GM18519 (cell line): ENCODE results near the gene NME8.
A peak's percentile ranks its signal among the peaks of the same experiment; 100 is the strongest.
"Not testable (repeated sequence)": the region's sequence is repeated elsewhere in the genome, so short reads cannot be mapped to it uniquely, and the experiment has no call there.

ENCODE experiments used
- ATAC-seq: cut with Tn5 transposase; IDR thresholded peaks from one replicate; pipeline ENCODE4 v1.9.1; 2021; ENCODE audit warnings: mild to moderate bottlenecking, moderate library complexity; ENCODE audit not compliant: unreplicated experiment, low FRiP score

NME8 gene

DNA sequence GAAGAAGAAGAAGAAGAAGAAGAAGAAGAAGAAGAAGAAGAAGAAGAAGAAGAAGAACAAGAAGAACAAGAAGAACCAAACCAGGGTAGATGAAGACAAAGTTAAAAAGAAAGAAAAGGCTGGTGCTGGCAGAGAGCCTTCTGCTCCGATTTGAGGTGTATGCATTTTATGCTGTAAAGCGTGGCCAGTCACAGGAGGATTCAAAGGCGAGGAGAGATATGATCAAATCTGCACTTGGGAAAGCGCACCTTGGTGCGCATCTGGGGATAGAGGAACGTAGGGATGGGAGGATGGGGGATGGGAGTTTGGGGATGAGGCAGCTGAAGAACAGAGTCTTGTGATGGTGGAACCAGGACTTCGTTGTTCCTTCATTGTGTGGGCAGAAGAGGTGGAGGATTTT, at the start of gene NME8:
Gene NME8, plus strand, starts transcription at position 301 of the 400 bp plus-strand sequence. CDS start 1,670 bp downstream, outside the sequence.
- no peak for ATAC-seq

- no peak for ATAC-seq
These were observed 42.2 kb upstream of the NME8 start for GRCh38 chr7:37806152-37806551.

GRCh38 chr7:37812161-37812580, 36.2 kb upstream of the NME8 start:
- not testable (repeated sequence) for ATAC-seq

GRCh38 chr7:37815671-37816371, 32.6 kb upstream of the NME8 start:
- peak; percentile 54 for ATAC-seq

DNA sequence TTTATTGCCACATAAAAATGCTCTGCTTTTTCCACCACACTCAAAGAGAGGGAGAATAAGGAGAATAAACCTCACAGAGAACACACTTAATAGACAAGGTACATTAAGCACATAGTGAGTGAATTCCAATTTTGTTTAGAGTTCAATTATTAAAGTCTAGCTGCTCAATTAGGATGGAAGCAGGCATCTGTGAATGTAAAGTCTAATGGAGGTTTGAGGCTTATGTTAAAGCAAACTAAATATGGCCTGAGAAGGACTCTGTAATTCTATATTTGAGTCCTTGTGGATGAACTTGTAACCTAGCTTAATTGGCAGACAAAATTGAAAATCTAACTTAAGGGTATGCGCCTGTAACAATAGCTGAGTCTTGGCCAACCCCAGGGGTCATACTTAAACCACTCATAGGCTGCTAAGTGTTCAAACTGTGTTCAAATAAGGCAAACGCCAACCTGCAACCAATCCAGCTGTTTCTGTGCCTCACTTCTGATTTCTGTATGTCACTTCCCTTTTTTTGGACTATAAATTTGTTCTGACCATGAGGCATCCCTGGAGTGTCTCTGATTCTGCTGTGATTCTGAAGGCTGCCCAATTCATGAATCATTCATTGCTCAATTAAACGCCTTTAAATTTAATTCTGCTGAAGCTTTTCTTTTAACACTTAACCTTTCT, 31.3 kb upstream of the NME8 start:
- no peak for ATAC-seq

- ATAC-seq: no peak
These were observed 30.8 kb upstream of the NME8 start for GRCh38 chr7:37817591-37817960.

GRCh38 chr7:37817996-37818720, 30.2 kb upstream of the NME8 start:
- ATAC-seq: no peak

- ATAC-seq: no peak
These were observed 27.5 kb upstream of the NME8 start for GRCh38 chr7:37820708-37821468.

DNA sequence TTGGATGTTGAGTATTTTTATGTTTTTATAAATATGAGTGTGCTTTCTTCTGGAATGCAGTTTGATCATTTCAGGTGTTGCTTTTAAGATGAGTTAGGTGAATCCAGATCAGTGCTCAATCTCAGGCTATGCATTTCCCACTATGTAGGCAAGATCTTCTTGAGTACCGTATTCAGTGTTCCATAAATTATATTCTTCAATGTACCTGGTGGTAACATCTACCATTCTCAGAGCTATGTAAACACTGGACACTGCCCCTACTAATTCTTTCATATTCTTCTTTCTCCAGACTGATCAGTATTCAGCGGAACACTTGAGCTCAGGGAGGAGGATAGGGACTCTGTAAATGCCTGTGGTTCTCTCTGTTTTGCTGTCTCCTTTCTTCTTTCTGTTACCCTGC, 25.5 kb upstream of the NME8 start:
- no peak for ATAC-seq

DNA sequence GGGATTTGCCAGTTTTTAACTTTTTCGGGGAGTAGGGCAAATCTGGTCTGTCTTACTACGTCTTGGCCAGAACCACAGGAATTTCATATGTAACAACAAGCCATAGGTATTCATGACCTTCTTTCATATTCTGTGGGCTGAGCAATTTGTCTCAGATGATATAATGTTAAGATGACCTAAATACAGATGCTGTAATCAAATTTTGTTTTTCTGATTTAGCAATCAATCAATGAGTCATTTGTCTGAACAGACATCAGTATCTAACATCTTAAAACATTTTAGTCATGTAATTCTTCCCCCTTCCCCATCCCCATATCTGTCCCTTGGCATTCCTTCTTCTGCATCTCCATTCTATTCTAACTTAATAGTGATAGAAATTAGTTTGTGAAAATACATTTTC, 24.8 kb upstream of the NME8 start:
- ATAC-seq: no peak

- no peak for ATAC-seq
These were observed 23.4 kb upstream of the NME8 start for GRCh38 chr7:37825038-37825437.

- no peak for ATAC-seq
These were observed 21.6 kb upstream of the NME8 start for GRCh38 chr7:37826825-37827224.

DNA sequence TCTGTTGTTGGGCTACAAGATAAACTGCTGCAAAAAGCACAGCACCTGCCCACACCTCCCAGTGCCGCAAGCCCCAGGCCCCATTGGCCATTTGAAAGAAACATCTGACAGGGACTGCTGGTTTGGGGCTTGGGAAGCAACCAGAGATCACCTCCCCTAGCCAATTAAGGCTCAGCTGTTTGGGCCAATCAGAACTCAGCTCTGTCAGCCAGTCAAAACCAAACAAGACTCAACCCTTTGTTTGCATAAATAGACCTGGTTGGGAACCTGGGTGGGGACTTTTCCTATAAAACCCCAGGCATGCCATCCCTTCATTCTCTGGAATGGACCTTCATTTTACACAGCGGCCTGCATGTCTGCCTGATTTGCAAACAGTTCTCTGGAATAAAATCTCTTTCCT, 17.2 kb upstream of the NME8 start:
- ATAC-seq: no peak

DNA sequence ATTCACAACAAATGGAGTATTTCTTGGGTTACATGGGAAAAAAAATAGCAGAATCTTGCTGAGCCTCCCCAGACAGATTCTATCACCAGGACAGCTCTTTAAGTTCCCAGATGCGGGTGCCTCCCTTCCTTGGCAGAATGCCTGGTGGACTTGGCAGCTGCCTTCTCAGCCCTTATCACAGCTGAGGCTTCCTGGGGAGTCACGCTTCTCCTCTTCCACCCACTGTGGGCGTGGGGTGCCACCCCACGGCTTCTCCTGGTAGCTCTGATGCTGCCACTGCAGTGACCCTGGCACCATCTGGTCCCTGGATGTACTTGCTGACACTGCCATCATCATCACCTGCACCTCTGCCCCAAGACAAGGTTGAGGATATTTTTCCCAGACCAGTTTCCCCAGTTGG, 16.2 kb upstream of the NME8 start:
- peak; percentile 74 for ATAC-seq

- ATAC-seq: no peak
These were observed 15.1 kb upstream of the NME8 start for GRCh38 chr7:37833107-37833817.

DNA sequence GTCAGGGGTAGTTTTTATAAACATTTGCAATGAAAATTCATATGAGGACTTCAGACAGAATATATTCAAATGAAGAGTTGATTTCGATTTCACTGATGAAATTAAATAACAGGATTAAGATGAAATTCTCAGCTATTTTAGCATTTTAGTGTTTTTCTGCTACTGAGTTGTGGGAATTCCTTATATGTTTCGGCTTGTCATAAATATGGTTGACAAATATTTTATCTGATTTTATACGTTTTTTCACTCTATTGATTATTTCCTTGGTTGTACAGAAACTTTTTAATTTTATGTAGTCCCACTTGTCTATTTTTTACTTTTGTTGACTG, 14.6 kb upstream of the NME8 start:
- no peak for ATAC-seq

- no peak for ATAC-seq
These were observed 5.1 kb downstream of the NME8 start for GRCh38 chr7:37853468-37853867.

GRCh38 chr7:37882086-37882485, 33.7 kb downstream of the NME8 start:
- no peak for ATAC-seq

DNA sequence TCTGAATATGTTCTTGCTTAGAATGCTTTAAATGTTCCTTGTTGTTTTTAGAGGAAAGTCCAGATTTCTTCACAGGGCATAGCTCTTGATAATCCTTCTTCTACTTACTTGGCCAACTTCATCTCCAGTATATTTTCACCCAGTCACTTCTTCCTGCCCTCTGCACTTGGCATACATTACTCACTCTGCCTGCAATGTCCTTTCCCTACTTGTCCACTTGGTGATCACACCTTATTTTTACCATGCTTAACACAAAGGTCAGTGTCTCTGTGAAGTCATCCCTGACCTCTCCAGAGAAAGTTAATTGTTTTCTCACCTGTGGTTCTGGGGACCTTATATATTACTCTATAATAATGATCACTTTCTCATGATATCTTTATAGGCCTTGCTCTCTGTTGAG, 45.0 kb downstream of the NME8 start:
- no peak for ATAC-seq

DNA sequence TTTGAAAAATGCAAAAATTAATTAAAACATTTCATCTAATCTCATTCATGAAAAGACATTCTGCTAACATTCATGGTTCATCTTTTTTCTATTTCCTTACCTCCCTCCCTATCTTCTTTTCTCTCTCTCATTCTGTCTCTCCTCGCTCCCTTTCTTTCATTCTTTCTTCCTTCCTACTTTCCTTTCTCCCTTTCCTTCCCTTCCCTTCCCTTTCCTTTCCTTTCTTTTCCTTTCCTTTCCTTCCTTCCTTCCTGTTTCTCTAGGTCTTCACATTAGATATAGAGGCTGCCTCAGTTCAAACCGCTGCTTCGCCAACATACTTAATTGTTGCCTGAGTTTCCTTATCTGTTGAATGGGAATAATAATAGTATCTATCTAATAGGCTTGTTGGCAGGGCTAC, 46.3 kb downstream of the NME8 start:
- ATAC-seq: no peak
